Nephron (organoid): ENCODE results near the gene FBXO11.
A peak's percentile ranks its signal among the peaks of the same experiment; 100 is the strongest.

Source experiments
- H3K27ac Mint-ChIP-seq, 3 experiments: 2 replicates each; pipeline ENCODE4 v1.8.0; 2020; ENCODE audit warnings: mixed read lengths in 3 of 3, mild to moderate bottlenecking in 2 of 3, moderate library complexity in 1 of 3
- H3K27me3 Mint-ChIP-seq: 2 replicates; pipeline ENCODE4 v1.8.0; 2021; ENCODE audit warnings: low read depth, mild to moderate bottlenecking, moderate library complexity, mixed read lengths
- H3K36me3 Mint-ChIP-seq: 2 replicates; pipeline ENCODE4 v1.8.0; 2020; ENCODE audit warnings: low read depth, mixed read lengths
- H3K4me1 Mint-ChIP-seq: 2 replicates; pipeline ENCODE4 v1.8.0; 2020; ENCODE audit warnings: mixed read lengths
- H3K4me3 Mint-ChIP-seq, 3 experiments: 2 replicates each; pipeline ENCODE4 v1.8.0; 2020; ENCODE audit warnings: mild to moderate bottlenecking in 3 of 3, mixed read lengths in 3 of 3, moderate library complexity in 2 of 3
- H3K9me3 Mint-ChIP-seq: 2 replicates; pipeline ENCODE4 v1.8.0; 2020; ENCODE audit warnings: mixed read lengths
- TF ChIP-seq, protein P1 (sequence below), 3 experiments: fragments of 200-600 bp; sonication (generic); IDR thresholded peaks; one replicate each; pipeline ENCODE4 v1.5.0; 2021; ENCODE audit warnings: antibody characterized with exemption in 3 of 3; ENCODE audit not compliant: unreplicated experiment in 3 of 3

FBXO11 gene

GRCh38 chr2:47906157-47907038 lies at the start of gene FBXO11:
TSS of gene FBXO11 (minus strand) at chr2:47906498. CDS start at chr2:47905720, 778 bp downstream.
- Mint-ChIP-seq H3K4me1 (peaks cover 22% of the 10 kb centered on the region), H3K27ac (peak within 1 kb of the TSS; percentile 94 to 98 (median 98)), H3K9me3 (no peaks in the 10 kb centered on the region), H3K27me3 (no peaks in the 10 kb centered on the region), H3K36me3 (no peaks in the 10 kb centered on the region), H3K4me3 (peak within 1 kb of the TSS; percentile 87 to 89 (median 89))
- TF ChIP-seq, protein P1, sequence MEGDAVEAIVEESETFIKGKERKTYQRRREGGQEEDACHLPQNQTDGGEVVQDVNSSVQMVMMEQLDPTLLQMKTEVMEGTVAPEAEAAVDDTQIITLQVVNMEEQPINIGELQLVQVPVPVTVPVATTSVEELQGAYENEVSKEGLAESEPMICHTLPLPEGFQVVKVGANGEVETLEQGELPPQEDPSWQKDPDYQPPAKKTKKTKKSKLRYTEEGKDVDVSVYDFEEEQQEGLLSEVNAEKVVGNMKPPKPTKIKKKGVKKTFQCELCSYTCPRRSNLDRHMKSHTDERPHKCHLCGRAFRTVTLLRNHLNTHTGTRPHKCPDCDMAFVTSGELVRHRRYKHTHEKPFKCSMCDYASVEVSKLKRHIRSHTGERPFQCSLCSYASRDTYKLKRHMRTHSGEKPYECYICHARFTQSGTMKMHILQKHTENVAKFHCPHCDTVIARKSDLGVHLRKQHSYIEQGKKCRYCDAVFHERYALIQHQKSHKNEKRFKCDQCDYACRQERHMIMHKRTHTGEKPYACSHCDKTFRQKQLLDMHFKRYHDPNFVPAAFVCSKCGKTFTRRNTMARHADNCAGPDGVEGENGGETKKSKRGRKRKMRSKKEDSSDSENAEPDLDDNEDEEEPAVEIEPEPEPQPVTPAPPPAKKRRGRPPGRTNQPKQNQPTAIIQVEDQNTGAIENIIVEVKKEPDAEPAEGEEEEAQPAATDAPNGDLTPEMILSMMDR (IDR thresholded peaks at IDR 0.05; ENCODE audit: unreplicated experiment in 3 of 3), result peak in 2 of 3 experiments; percentile 60 to 72

GRCh38 chr2:47950340-47951301 lies 44.3 kb upstream of the FBXO11 start:
- TF ChIP-seq, protein P1 (IDR thresholded peaks at IDR 0.05; ENCODE audit: unreplicated experiment in 3 of 3), result no peak
- H3K4me1 Mint-ChIP-seq, result peaks cover 7% of the 10 kb centered on the region
- H3K36me3 Mint-ChIP-seq, result no peaks in the 10 kb centered on the region
- H3K27me3 Mint-ChIP-seq, result no peaks in the 10 kb centered on the region
- H3K27ac Mint-ChIP-seq, result peak overlapping the region in 2 of 3 experiments; percentile 43 to 73
- H3K9me3 Mint-ChIP-seq, result no peaks in the 10 kb centered on the region
- no peak overlapping the region for H3K4me3 Mint-ChIP-seq

DNA sequence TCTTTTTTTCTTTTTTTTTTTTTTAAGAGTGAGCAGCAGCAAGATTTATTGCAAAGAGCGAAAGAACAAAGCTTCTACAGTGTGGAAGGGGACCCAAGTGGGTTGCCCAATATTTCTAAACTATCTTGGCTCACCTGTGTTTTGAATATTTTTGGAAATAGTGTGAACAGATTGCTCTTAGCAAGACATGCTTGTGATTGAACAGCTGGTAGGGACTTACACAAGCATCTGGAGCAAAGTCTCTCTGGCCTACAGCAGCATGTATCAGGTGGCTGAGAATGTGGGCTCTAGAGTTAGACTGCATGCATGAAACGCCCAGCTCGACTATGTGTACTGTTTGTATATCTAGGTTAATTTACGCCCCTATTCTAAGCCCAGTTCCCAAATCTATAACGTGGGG lies 40.3 kb upstream of the FBXO11 start:
- H3K4me1 Mint-ChIP-seq, result peaks cover 7% of the 10 kb centered on the region
- no peak overlapping the region for H3K4me3 Mint-ChIP-seq
- H3K27me3 Mint-ChIP-seq, result no peaks in the 10 kb centered on the region
- H3K36me3 Mint-ChIP-seq, result no peaks in the 10 kb centered on the region
- TF ChIP-seq, protein P1 (IDR thresholded peaks at IDR 0.05; ENCODE audit: unreplicated experiment in 3 of 3), result no peak
- no peak overlapping the region for H3K27ac Mint-ChIP-seq
- no peaks in the 10 kb centered on the region for H3K9me3 Mint-ChIP-seq

DNA sequence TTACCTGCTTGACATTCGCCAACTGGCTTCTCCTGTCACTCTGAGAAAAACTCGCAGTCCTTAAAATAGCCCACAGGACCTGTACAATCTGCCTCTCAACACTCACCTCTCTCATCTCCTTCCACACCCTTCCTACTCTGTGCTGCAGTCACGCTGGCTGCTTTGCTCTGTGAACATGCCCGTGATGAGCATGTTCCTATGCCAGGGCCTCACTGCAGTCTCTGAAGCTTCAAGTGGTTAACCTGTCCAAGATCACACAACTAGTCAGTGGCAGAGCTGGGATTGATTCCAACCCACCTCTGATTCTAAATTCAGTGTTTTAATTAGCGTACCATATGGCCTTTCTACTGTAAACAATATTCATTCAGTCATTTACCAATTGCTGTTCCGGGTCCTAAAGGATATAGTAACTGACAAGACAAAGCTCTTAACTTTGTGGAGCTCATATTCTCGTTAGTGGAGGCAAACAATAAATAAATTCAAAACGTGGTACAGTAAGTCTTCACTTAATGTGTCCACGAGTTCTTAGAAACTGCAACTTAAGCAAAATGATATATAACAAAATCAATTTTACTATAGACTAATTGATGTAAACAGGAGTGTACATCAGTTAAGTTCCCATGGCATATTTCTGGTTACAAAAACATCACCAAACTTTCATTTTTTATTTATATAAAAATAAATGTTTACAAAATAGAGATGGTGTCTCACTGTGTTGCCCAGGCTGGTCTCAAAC lies 38.9 kb upstream of the FBXO11 start:
- Mint-ChIP-seq H3K36me3 (no peaks in the 10 kb centered on the region), H3K4me1 (no peaks in the 10 kb centered on the region), H3K4me3 (no peak overlapping the region), H3K27ac (no peak overlapping the region), H3K27me3 (no peaks in the 10 kb centered on the region), H3K9me3 (no peaks in the 10 kb centered on the region)
- TF ChIP-seq, protein P1 (IDR thresholded peaks at IDR 0.05; ENCODE audit: unreplicated experiment in 3 of 3), result no peak

GRCh38 chr2:47941936-47942335 lies 35.6 kb upstream of the FBXO11 start:
- TF ChIP-seq, protein P1 (IDR thresholded peaks at IDR 0.05; ENCODE audit: unreplicated experiment in 3 of 3), result no peak
- Mint-ChIP-seq H3K9me3 (no peaks in the 10 kb centered on the region), H3K27me3 (no peaks in the 10 kb centered on the region), H3K4me3 (no peak overlapping the region), H3K4me1 (no peaks in the 10 kb centered on the region), H3K27ac (no peak overlapping the region), H3K36me3 (no peaks in the 10 kb centered on the region)
